ENCODE data around the gene USP10.

The USP10 gene

DNA sequence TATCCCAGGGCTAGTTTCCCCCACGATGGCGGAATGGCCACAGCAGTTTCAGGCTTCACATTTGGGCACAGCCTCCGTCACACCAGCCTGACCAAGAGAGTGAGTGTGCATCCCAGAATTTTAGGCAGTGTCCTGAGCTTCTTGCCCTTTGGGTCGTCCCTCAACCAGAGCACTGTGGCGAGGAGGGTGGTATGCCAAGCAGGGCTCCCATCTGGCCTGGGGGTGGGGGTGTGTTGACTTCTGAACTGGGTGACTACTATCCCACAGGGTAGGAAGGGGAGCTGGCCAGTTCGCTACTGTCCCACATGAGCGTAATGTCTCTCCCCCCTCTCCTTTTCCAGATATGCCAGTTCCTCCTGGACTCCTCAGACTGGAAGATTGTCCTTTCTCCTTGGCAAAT lies 16.1 kb downstream of the USP10 start:
- Histone ChIP-seq H3K4me3 (ENCODE audit: low read length, poor library complexity, severe bottlenecking) (no peak overlapping the region), H3F3A (ENCODE audit: low read depth) (no peaks in the 10 kb centered on the region), H3K9me2 (replicated peaks; ENCODE audit: low read depth, low read length) (no peaks in the 10 kb centered on the region), H3K79me2 (ENCODE audit: insufficient read depth, low read length) (peaks cover 98% of the 10 kb centered on the region), H3K27me3 (ENCODE audit: insufficient read depth, low read length, poor library complexity, severe bottlenecking) (no peaks in the 10 kb centered on the region), H3K36me3 (ENCODE audit: insufficient read depth, low read length) (peaks cover 33% of the 10 kb centered on the region; the same call in 1 of the 2 replicates), H3K9me3 (ENCODE audit: insufficient read depth, low read depth, low read length) (no peaks in the 10 kb centered on the region), H4K20me1 (ENCODE audit: insufficient read depth, low read length, poor library complexity, severe bottlenecking) (peaks cover 95% of the 10 kb centered on the region), H3K9ac (ENCODE audit: low read depth, low read length, poor library complexity, severe bottlenecking) (no peak overlapping the region), H3K4me2 (ENCODE audit: low read depth, low read length, poor library complexity, severe bottlenecking) (no peak overlapping the region), H3K4me1 (ENCODE audit: insufficient read depth, low read length, poor library complexity, severe bottlenecking) (peaks cover 14% of the 10 kb centered on the region), H2AFZ (ENCODE audit: low read length) (no peak overlapping the region)
- TF ChIP-seq, protein P1, sequence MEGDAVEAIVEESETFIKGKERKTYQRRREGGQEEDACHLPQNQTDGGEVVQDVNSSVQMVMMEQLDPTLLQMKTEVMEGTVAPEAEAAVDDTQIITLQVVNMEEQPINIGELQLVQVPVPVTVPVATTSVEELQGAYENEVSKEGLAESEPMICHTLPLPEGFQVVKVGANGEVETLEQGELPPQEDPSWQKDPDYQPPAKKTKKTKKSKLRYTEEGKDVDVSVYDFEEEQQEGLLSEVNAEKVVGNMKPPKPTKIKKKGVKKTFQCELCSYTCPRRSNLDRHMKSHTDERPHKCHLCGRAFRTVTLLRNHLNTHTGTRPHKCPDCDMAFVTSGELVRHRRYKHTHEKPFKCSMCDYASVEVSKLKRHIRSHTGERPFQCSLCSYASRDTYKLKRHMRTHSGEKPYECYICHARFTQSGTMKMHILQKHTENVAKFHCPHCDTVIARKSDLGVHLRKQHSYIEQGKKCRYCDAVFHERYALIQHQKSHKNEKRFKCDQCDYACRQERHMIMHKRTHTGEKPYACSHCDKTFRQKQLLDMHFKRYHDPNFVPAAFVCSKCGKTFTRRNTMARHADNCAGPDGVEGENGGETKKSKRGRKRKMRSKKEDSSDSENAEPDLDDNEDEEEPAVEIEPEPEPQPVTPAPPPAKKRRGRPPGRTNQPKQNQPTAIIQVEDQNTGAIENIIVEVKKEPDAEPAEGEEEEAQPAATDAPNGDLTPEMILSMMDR (conservative IDR thresholded peaks at IDR 0.05; ENCODE audit: low read length) = no peak
- no peak for TF ChIP-seq EZH2phosphoT487 (IDR thresholded peaks at IDR 0.05; ENCODE audit: borderline replicate concordance)

DNA sequence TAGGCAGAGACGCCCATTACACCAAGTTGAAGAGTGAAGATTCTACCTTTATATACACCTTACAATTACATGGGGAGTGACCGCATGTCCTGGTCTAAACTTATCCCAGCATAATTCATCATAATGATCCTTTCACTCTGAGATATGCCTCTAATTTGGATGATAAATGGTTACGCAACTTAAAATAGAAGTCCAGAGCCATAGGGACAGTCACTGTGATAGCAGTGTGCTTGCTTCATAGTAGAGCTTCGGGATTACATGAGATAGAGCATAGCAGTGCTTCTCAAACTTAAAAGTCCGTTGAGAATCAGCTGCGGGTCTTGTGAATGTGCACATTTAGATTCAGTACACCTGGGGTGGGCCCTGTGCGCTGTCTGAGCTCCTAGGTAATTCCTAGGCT lies 16.9 kb downstream of the USP10 start:
- H3K4me1 ChIP-seq (ENCODE audit: insufficient read depth, low read length, poor library complexity, severe bottlenecking) = peaks cover 14% of the 10 kb centered on the region
- no peaks in the 10 kb centered on the region for H3K27me3 ChIP-seq (ENCODE audit: insufficient read depth, low read length, poor library complexity, severe bottlenecking)
- peaks cover 91% of the 10 kb centered on the region for H4K20me1 ChIP-seq (ENCODE audit: insufficient read depth, low read length, poor library complexity, severe bottlenecking)
- H3K79me2 ChIP-seq (ENCODE audit: insufficient read depth, low read length) = peaks cover 98% of the 10 kb centered on the region
- peaks cover 33% of the 10 kb centered on the region; the same call in 1 of the 2 replicates for H3K36me3 ChIP-seq (ENCODE audit: insufficient read depth, low read length)
- H3K4me3 ChIP-seq (ENCODE audit: low read length, poor library complexity, severe bottlenecking) = no peak overlapping the region
- no peak overlapping the region for H2AFZ ChIP-seq (ENCODE audit: low read length)
- H3K9me3 ChIP-seq (ENCODE audit: insufficient read depth, low read depth, low read length) = no peaks in the 10 kb centered on the region
- TF ChIP-seq EZH2phosphoT487 (IDR thresholded peaks at IDR 0.05; ENCODE audit: borderline replicate concordance) = no peak
- TF ChIP-seq, protein P1 (conservative IDR thresholded peaks at IDR 0.05; ENCODE audit: low read length) = no peak
- H3K9me2 ChIP-seq (replicated peaks; ENCODE audit: low read depth, low read length) = no peaks in the 10 kb centered on the region
- no peak overlapping the region for H3K9ac ChIP-seq (ENCODE audit: low read depth, low read length, poor library complexity, severe bottlenecking)
- H3F3A ChIP-seq (ENCODE audit: low read depth) = no peaks in the 10 kb centered on the region
- no peak overlapping the region for H3K4me2 ChIP-seq (ENCODE audit: low read depth, low read length, poor library complexity, severe bottlenecking)

DNA sequence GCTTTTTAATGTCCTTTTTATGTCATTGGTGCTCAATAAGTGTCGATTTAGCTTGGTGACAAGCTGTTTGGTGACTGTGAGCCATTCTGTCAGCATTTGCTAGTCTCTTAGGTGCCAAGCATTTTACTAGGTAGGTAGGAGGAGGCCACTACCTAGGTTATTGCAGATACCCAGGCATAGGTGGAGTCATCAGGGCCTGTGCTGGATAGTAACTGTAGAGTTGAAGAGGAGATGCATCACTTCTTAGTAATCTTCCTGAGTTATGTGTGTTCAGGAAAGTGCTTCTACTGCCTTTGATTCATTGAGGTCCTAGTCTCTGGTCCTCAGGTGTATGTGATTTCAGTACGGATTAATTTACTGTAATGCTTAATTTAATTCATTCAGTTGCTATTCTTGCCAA lies 17.7 kb downstream of the USP10 start:
- H3K4me1 ChIP-seq (ENCODE audit: insufficient read depth, low read length, poor library complexity, severe bottlenecking) = peaks cover 14% of the 10 kb centered on the region
- no peak overlapping the region for H3K9ac ChIP-seq (ENCODE audit: low read depth, low read length, poor library complexity, severe bottlenecking)
- TF ChIP-seq, protein P1 (conservative IDR thresholded peaks at IDR 0.05; ENCODE audit: low read length) = no peak
- TF ChIP-seq EZH2phosphoT487 (IDR thresholded peaks at IDR 0.05; ENCODE audit: borderline replicate concordance) = no peak
- H3K9me3 ChIP-seq (ENCODE audit: insufficient read depth, low read depth, low read length) = no peaks in the 10 kb centered on the region
- H3K27me3 ChIP-seq (ENCODE audit: insufficient read depth, low read length, poor library complexity, severe bottlenecking) = no peaks in the 10 kb centered on the region
- no peaks in the 10 kb centered on the region for H3K9me2 ChIP-seq (replicated peaks; ENCODE audit: low read depth, low read length)
- H3K4me3 ChIP-seq (ENCODE audit: low read length, poor library complexity, severe bottlenecking) = no peak overlapping the region
- H2AFZ ChIP-seq (ENCODE audit: low read length) = no peak overlapping the region
- H3K36me3 ChIP-seq (ENCODE audit: insufficient read depth, low read length) = peaks cover 34% of the 10 kb centered on the region; the same call in 1 of the 2 replicates
- no peaks in the 10 kb centered on the region for H3F3A ChIP-seq (ENCODE audit: low read depth)
- H3K79me2 ChIP-seq (ENCODE audit: insufficient read depth, low read length) = peaks cover 98% of the 10 kb centered on the region
- H3K4me2 ChIP-seq (ENCODE audit: low read depth, low read length, poor library complexity, severe bottlenecking) = no peak overlapping the region
- H4K20me1 ChIP-seq (ENCODE audit: insufficient read depth, low read length, poor library complexity, severe bottlenecking) = peaks cover 89% of the 10 kb centered on the region

Measured in Loucy (cell line).